WTC11 (cell line): ENCODE measurements around the gene ERP44. TPM values are rescaled to one million over a fixed set of nuclear protein-coding genes. Genes with fewer than 3 reads are reported as not detected.

ENCODE experiments used
- ATAC-seq: fragments of 200-7000 bp; cut with Tn5 transposase; 2 replicates; pipeline ENCODE4 v1.10.0; 2021; ENCODE audit warnings: mild to moderate bottlenecking, moderate library complexity
- CTCF ChIA-PET: fragments of 300-600 bp; sonication (Branson Sonifier 250); formaldehyde crosslinking; loops from one replicate; lab custom pipeline; 2021; ENCODE audit warnings: antibody characterized with exemption; lab: Charles Lee
- POLR2A ChIA-PET: fragments of 350-600 bp; sonication (Branson Sonifier 250); formaldehyde crosslinking; loops from one replicate; lab custom pipeline; 2021; ENCODE audit warnings: antibody characterized with exemption; lab: Charles Lee
- DNase-seq: peaks from one replicate; pipeline ENCODE4 v3.0.0; 2021; ENCODE audit warnings: low spot score
- H3K27ac Mint-ChIP-seq: 2 replicates; pipeline ENCODE4 v1.8.0; 2021; ENCODE audit warnings: mixed read lengths
- H3K27me3 Mint-ChIP-seq: 2 replicates; pipeline ENCODE4 v1.8.0; 2021; ENCODE audit warnings: low read depth, mild to moderate bottlenecking, moderate library complexity, mixed read lengths
- H3K36me3 Mint-ChIP-seq: 2 replicates; pipeline ENCODE4 v1.8.0; 2021; ENCODE audit warnings: mixed read lengths
- H3K4me1 Mint-ChIP-seq: 2 replicates; pipeline ENCODE4 v1.8.0; 2022; ENCODE audit warnings: mixed read lengths
- H3K4me3 Mint-ChIP-seq: 2 replicates; pipeline ENCODE4 v1.8.0; 2021; ENCODE audit warnings: mild to moderate bottlenecking, moderate library complexity, mixed read lengths
- H3K9me3 Mint-ChIP-seq: 2 replicates; pipeline ENCODE4 v1.8.0; 2021; ENCODE audit warnings: mixed read lengths
- ATF1 ChIP-seq: sonication (generic); formaldehyde crosslinking; IDR thresholded peaks from 2 replicates; pipeline ENCODE4 v1.8.1; 2023; ENCODE audit warnings: mild to moderate bottlenecking, moderate library complexity, missing genetic modification reagents
- ATF6 ChIP-seq: sonication (generic); formaldehyde crosslinking; IDR thresholded peaks from 2 replicates; pipeline ENCODE4 v1.8.1; 2023; ENCODE audit warnings: mild to moderate bottlenecking, missing genetic modification reagents
- CREB1 ChIP-seq: sonication (generic); formaldehyde crosslinking; IDR thresholded peaks from 2 replicates; pipeline ENCODE4 v1.8.0; 2023; ENCODE audit warnings: mild to moderate bottlenecking, missing genetic modification reagents
- FOXJ3 ChIP-seq: sonication (generic); formaldehyde crosslinking; IDR thresholded peaks from 2 replicates; pipeline ENCODE4 v1.9.0; 2021; ENCODE audit warnings: missing genetic modification reagents, mild to moderate bottlenecking, borderline replicate concordance
- JUN ChIP-seq: sonication (generic); formaldehyde crosslinking; IDR thresholded peaks from 2 replicates; pipeline ENCODE4 v1.8.0; 2023; ENCODE audit warnings: mild to moderate bottlenecking, missing genetic modification reagents
- OVOL2 ChIP-seq: fragments of 250-450 bp; sonication (Bioruptor Pico); IDR thresholded peaks from 2 replicates; pipeline ENCODE4 v1.9.0; 2021; ENCODE audit warnings: mild to moderate bottlenecking, borderline replicate concordance
- RELA ChIP-seq: sonication (generic); formaldehyde crosslinking; IDR thresholded peaks from 2 replicates; pipeline ENCODE4 v1.8.1; 2022; ENCODE audit warnings: missing genetic modification reagents, mild to moderate bottlenecking, borderline replicate concordance
- SOX15 ChIP-seq: fragments of 250-450 bp; sonication (Bioruptor Pico); IDR thresholded peaks from 2 replicates; pipeline ENCODE4 v1.9.0; 2021; ENCODE audit warnings: mild to moderate bottlenecking
- TEAD1 ChIP-seq: sonication (generic); formaldehyde crosslinking; IDR thresholded peaks from 2 replicates; pipeline ENCODE4 v1.8.0; 2022; ENCODE audit warnings: mild to moderate bottlenecking, missing genetic modification reagents
- ZMAT4 ChIP-seq: fragments of 250-450 bp; sonication (Bioruptor Pico); IDR thresholded peaks from 2 replicates; pipeline ENCODE4 v1.9.0; 2021; ENCODE audit warnings: mild to moderate bottlenecking
- ZNF121 ChIP-seq: sonication (generic); formaldehyde crosslinking; IDR thresholded peaks from 2 replicates; pipeline ENCODE4 v1.8.0; 2023; ENCODE audit warnings: missing genetic modification reagents
- ZNF423 ChIP-seq: fragments of 250-450 bp; sonication (Bioruptor Pico); IDR thresholded peaks from 2 replicates; pipeline ENCODE4 v2.1.2; 2022; ENCODE audit warnings: mild to moderate bottlenecking, moderate library complexity
- total RNA-seq: library from RNA; stranded (reverse); gene quantifications from 3 replicates; pipeline ENCODE4 v1.2.3, GENCODE V29; 2021
- TF ChIP-seq, protein P1 (sequence below): fragments of 250-450 bp; sonication (Bioruptor Pico); IDR thresholded peaks from 2 replicates; pipeline ENCODE4 v1.8.0; 2021; ENCODE audit warnings: mild to moderate bottlenecking
- TF ChIP-seq, protein P2 (sequence below): sonication (generic); formaldehyde crosslinking; IDR thresholded peaks from 2 replicates; pipeline ENCODE4 v1.8.0; 2023; ENCODE audit warnings: mild to moderate bottlenecking, missing genetic modification reagents
- TF ChIP-seq, protein P3 (sequence below): sonication (generic); formaldehyde crosslinking; IDR thresholded peaks from 2 replicates; pipeline ENCODE4 v1.8.1; 2022; ENCODE audit warnings: missing genetic modification reagents, borderline replicate concordance
- TF ChIP-seq, protein P4 (sequence below): sonication (generic); formaldehyde crosslinking; IDR thresholded peaks from 2 replicates; pipeline ENCODE4 v1.8.0; 2023; ENCODE audit warnings: missing genetic modification reagents
- TF ChIP-seq, protein P5 (sequence below): sonication (generic); formaldehyde crosslinking; IDR thresholded peaks from 2 replicates; pipeline ENCODE4 v1.8.1; 2023; ENCODE audit warnings: mild to moderate bottlenecking, missing genetic modification reagents, borderline replicate concordance
- TF ChIP-seq, protein P6 (sequence below): sonication (generic); formaldehyde crosslinking; IDR thresholded peaks from 2 replicates; pipeline ENCODE4 v1.8.1; 2022; ENCODE audit warnings: low read depth, missing genetic modification reagents, borderline replicate concordance

Gene ERP44
- total RNA-seq, 1 experiment from 2014 or later = 13.7 TPM

- H3K9me3 Mint-ChIP-seq = no peaks in the 10 kb centered on the region
- DNase-seq = no peak
- H3K27ac Mint-ChIP-seq = no peak overlapping the region
- ChIA-PET POLR2A (no interaction called here), CTCF (interaction anchor here (1.2 to 1.3 kb wide), 2 partner anchors 194 to 197 kb away, joined by 3 to 4 read pairs; no protein-coding TSS in a partner anchor)
- no peak for ATAC-seq
- peaks cover 9% of the 10 kb centered on the region; the same call in 1 of the 2 replicates for H3K4me1 Mint-ChIP-seq
- peaks cover 10% of the 10 kb centered on the region for H3K36me3 Mint-ChIP-seq
- TF ChIP-seq RELA (CRISPR knock-in tag) = no peak
- TF ChIP-seq TEAD1 = no peak
- TF ChIP-seq, protein P1, sequence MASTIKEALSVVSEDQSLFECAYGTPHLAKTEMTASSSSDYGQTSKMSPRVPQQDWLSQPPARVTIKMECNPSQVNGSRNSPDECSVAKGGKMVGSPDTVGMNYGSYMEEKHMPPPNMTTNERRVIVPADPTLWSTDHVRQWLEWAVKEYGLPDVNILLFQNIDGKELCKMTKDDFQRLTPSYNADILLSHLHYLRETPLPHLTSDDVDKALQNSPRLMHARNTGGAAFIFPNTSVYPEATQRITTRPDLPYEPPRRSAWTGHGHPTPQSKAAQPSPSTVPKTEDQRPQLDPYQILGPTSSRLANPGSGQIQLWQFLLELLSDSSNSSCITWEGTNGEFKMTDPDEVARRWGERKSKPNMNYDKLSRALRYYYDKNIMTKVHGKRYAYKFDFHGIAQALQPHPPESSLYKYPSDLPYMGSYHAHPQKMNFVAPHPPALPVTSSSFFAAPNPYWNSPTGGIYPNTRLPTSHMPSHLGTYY = no peak
- no peak for TF ChIP-seq ZNF121
- TF ChIP-seq, protein P2, sequence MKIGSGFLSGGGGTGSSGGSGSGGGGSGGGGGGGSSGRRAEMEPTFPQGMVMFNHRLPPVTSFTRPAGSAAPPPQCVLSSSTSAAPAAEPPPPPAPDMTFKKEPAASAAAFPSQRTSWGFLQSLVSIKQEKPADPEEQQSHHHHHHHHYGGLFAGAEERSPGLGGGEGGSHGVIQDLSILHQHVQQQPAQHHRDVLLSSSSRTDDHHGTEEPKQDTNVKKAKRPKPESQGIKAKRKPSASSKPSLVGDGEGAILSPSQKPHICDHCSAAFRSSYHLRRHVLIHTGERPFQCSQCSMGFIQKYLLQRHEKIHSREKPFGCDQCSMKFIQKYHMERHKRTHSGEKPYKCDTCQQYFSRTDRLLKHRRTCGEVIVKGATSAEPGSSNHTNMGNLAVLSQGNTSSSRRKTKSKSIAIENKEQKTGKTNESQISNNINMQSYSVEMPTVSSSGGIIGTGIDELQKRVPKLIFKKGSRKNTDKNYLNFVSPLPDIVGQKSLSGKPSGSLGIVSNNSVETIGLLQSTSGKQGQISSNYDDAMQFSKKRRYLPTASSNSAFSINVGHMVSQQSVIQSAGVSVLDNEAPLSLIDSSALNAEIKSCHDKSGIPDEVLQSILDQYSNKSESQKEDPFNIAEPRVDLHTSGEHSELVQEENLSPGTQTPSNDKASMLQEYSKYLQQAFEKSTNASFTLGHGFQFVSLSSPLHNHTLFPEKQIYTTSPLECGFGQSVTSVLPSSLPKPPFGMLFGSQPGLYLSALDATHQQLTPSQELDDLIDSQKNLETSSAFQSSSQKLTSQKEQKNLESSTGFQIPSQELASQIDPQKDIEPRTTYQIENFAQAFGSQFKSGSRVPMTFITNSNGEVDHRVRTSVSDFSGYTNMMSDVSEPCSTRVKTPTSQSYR (CRISPR knock-in tag) = no peak
- TF ChIP-seq ZNF423 (CRISPR knock-in tag) = no peak
- no peak for TF ChIP-seq SOX15 (CRISPR knock-in tag)
- TF ChIP-seq, protein P3, sequence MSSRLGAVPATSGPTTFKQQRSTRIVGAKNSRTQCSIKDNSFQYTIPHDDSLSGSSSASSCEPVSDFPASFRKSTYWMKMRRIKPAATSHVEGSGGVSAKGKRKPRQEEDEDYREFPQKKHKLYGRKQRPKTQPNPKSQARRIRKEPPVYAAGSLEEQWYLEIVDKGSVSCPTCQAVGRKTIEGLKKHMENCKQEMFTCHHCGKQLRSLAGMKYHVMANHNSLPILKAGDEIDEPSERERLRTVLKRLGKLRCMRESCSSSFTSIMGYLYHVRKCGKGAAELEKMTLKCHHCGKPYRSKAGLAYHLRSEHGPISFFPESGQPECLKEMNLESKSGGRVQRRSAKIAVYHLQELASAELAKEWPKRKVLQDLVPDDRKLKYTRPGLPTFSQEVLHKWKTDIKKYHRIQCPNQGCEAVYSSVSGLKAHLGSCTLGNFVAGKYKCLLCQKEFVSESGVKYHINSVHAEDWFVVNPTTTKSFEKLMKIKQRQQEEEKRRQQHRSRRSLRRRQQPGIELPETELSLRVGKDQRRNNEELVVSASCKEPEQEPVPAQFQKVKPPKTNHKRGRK (CRISPR knock-in tag) = no peak
- TF ChIP-seq ATF6 (CRISPR knock-in tag) = no peak
- TF ChIP-seq OVOL2 = no peak
- TF ChIP-seq ATF1 (CRISPR knock-in tag) = no peak
- TF ChIP-seq, protein P4, sequence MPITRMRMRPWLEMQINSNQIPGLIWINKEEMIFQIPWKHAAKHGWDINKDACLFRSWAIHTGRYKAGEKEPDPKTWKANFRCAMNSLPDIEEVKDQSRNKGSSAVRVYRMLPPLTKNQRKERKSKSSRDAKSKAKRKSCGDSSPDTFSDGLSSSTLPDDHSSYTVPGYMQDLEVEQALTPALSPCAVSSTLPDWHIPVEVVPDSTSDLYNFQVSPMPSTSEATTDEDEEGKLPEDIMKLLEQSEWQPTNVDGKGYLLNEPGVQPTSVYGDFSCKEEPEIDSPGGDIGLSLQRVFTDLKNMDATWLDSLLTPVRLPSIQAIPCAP = no peak
- no peak for TF ChIP-seq ZMAT4 (CRISPR knock-in tag)
- TF ChIP-seq, protein P5, sequence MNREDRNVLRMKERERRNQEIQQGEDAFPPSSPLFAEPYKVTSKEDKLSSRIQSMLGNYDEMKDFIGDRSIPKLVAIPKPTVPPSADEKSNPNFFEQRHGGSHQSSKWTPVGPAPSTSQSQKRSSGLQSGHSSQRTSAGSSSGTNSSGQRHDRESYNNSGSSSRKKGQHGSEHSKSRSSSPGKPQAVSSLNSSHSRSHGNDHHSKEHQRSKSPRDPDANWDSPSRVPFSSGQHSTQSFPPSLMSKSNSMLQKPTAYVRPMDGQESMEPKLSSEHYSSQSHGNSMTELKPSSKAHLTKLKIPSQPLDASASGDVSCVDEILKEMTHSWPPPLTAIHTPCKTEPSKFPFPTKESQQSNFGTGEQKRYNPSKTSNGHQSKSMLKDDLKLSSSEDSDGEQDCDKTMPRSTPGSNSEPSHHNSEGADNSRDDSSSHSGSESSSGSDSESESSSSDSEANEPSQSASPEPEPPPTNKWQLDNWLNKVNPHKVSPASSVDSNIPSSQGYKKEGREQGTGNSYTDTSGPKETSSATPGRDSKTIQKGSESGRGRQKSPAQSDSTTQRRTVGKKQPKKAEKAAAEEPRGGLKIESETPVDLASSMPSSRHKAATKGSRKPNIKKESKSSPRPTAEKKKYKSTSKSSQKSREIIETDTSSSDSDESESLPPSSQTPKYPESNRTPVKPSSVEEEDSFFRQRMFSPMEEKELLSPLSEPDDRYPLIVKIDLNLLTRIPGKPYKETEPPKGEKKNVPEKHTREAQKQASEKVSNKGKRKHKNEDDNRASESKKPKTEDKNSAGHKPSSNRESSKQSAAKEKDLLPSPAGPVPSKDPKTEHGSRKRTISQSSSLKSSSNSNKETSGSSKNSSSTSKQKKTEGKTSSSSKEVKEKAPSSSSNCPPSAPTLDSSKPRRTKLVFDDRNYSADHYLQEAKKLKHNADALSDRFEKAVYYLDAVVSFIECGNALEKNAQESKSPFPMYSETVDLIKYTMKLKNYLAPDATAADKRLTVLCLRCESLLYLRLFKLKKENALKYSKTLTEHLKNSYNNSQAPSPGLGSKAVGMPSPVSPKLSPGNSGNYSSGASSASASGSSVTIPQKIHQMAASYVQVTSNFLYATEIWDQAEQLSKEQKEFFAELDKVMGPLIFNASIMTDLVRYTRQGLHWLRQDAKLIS (CRISPR knock-in tag) = no peak
- TF ChIP-seq, protein P6, sequence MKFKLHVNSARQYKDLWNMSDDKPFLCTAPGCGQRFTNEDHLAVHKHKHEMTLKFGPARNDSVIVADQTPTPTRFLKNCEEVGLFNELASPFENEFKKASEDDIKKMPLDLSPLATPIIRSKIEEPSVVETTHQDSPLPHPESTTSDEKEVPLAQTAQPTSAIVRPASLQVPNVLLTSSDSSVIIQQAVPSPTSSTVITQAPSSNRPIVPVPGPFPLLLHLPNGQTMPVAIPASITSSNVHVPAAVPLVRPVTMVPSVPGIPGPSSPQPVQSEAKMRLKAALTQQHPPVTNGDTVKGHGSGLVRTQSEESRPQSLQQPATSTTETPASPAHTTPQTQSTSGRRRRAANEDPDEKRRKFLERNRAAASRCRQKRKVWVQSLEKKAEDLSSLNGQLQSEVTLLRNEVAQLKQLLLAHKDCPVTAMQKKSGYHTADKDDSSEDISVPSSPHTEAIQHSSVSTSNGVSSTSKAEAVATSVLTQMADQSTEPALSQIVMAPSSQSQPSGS (CRISPR knock-in tag) = no peak
- no peak for TF ChIP-seq FOXJ3 (CRISPR knock-in tag)
- no peak for TF ChIP-seq JUN (CRISPR knock-in tag)
- TF ChIP-seq CREB1 (CRISPR knock-in tag) = no peak
- no peak overlapping the region for H3K4me3 Mint-ChIP-seq
- no peaks in the 10 kb centered on the region for H3K27me3 Mint-ChIP-seq
These were observed 76.9 kb downstream of the ERP44 start for GRCh38 chr9:100021931-100022330.
